Gastrocnemius medialis (tissue), 4 donors: ENCODE results near the gene AASDH. TPM values are rescaled to one million over a fixed set of nuclear protein-coding genes. Genes with fewer than 3 reads are reported as not detected.

ENCODE experiments used
- ATAC-seq, 2 donors: fragments of 150-250 bp; one replicate each; pipeline ENCODE4 v1.9.1; 2016
- DNase-seq, 2 donors: peaks; one replicate each; pipeline ENCODE4 v3.0.0-alpha.2; 2019
- H3K27ac ChIP-seq, 4 donors: fragments of 200-600 bp; sonication (generic); 1 replicate in 1 of 4; 2 replicates in 3 of 4; pipeline ENCODE4 v1.5.1; 2016 to 2018; ENCODE audit warnings: mild to moderate bottlenecking in 2 of 4, moderate library complexity in 1 of 4
- H3K27me3 ChIP-seq, 3 donors: fragments of 200-600 bp; sonication (generic) in 2 of 3; 1 replicate in 1 of 3; 2 replicates in 2 of 3; pipeline versions ENCODE4 v1.5.1 to v1.6.0; 2016 to 2019; ENCODE audit warnings: mild to moderate bottlenecking in 1 of 3, moderate library complexity in 1 of 3
- H3K36me3 ChIP-seq, 2 donors: fragments of 200-600 bp; sonication (generic) in 1 of 2; one replicate each; pipeline ENCODE4 v1.5.1; 2017 to 2018
- H3K4me1 ChIP-seq, 2 donors: fragments of 200-600 bp; sonication (generic) in 1 of 2; one replicate each; pipeline ENCODE4 v1.5.1; 2016 to 2017; ENCODE audit warnings: mild to moderate bottlenecking in 2 of 2
- H3K4me3 ChIP-seq, 4 donors: fragments of 200-600 bp; sonication (generic) in 3 of 4; 1 replicate in 1 of 4; 2 replicates in 3 of 4; pipeline ENCODE4 v1.5.1; 2016 to 2019; ENCODE audit warnings: mild to moderate bottlenecking in 2 of 4
- H3K9me3 ChIP-seq, 3 donors: fragments of 200-600 bp; sonication (generic) in 2 of 3; 1 replicate in 1 of 3; 2 replicates in 2 of 3; pipeline ENCODE4 v1.5.1; 2016 to 2019
- POLR2A ChIP-seq, 2 donors: fragments of 450-650 bp; IDR thresholded peaks; one replicate each; pipeline ENCODE4 v1.6.1; 2017; ENCODE audit warnings: antibody characterized with exemption in 2 of 2, mild to moderate bottlenecking in 2 of 2, moderate library complexity in 2 of 2
- in situ Hi-C, 4 donors: fragments of 200-750 bp; cut with MboI; loops; one replicate each; pipeline versions ENCODE4 v1.15.0 to v1.8.0; 2017; ENCODE audit warnings: low sequenced_read_pairs in 4 of 4
- intact Hi-C: fragments of 100-400 bp; cut with DNase I; formaldehyde crosslinking; loops from one replicate; pipeline ENCODE4 v1.15.1; 2023; ENCODE audit warnings: low total_unique reads
- total RNA-seq, 4 donors: library from RNA; depleted of rRNA; stranded (reverse); fragments of >200 nt; gene quantifications; one replicate each; pipeline versions ENCODE4 v1.1.0 to v1.2.3, GENCODE V29; 2016
- TF ChIP-seq, protein P1 (sequence below), 5 experiments: fragments of 450-650 bp in 3 of 5; fragments of 200-600 bp in 2 of 5; sonication (generic) in 2 of 5; IDR thresholded peaks in 4 of 5; conservative IDR thresholded peaks in 1 of 5; 1 replicate in 4 of 5; 2 replicates in 1 of 5; pipeline ENCODE4 v1.5.1; 2016 to 2019; ENCODE audit warnings: antibody characterized with exemption in 5 of 5, mild to moderate bottlenecking in 3 of 5, moderate library complexity in 3 of 5

AASDH gene
- total RNA-seq, 4 donors from 2014 or later = 2.6 to 4.2 (median 3.3) TPM

DNA sequence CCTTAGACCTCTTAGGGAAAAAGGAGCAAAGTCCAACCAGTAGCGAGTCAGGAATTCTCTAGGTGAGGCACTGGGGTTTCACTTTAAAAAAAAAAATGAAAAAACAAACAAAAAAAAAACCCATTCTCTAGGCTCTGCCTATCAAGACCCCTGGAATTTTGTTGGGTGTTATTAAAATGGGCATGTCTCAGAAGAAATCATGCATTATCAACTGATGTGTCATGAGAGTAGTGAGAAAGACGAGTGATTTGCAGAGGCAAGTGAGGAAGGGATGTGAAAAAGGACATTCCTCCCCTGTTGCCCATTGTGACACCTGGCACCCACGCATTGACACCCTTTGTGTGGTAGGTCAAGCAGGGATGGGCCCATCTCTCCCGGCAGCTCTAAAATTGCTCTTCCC, 78.9 kb downstream of the AASDH start:
- ATAC-seq (no peak), DNase-seq (no peak)
- Histone ChIP-seq H3K9me3 (no peaks in the 10 kb centered on the region), H3K4me3 (no peak overlapping the region), H3K36me3 (no peaks in the 10 kb centered on the region), H3K27ac (no peak overlapping the region), H3K27me3 (no peaks in the 10 kb centered on the region), H3K4me1 (no peaks in the 10 kb centered on the region)
- TF ChIP-seq POLR2A (IDR thresholded peaks at IDR 0.05) = no peak
- TF ChIP-seq, protein P1, sequence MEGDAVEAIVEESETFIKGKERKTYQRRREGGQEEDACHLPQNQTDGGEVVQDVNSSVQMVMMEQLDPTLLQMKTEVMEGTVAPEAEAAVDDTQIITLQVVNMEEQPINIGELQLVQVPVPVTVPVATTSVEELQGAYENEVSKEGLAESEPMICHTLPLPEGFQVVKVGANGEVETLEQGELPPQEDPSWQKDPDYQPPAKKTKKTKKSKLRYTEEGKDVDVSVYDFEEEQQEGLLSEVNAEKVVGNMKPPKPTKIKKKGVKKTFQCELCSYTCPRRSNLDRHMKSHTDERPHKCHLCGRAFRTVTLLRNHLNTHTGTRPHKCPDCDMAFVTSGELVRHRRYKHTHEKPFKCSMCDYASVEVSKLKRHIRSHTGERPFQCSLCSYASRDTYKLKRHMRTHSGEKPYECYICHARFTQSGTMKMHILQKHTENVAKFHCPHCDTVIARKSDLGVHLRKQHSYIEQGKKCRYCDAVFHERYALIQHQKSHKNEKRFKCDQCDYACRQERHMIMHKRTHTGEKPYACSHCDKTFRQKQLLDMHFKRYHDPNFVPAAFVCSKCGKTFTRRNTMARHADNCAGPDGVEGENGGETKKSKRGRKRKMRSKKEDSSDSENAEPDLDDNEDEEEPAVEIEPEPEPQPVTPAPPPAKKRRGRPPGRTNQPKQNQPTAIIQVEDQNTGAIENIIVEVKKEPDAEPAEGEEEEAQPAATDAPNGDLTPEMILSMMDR (IDR thresholded peaks at IDR 0.05 in 4 of 5, conservative IDR thresholded peaks at IDR 0.05 in 1 of 5) = no peak
- intact Hi-C loops = no loop called here
- in situ Hi-C loops = no loop called here

DNA sequence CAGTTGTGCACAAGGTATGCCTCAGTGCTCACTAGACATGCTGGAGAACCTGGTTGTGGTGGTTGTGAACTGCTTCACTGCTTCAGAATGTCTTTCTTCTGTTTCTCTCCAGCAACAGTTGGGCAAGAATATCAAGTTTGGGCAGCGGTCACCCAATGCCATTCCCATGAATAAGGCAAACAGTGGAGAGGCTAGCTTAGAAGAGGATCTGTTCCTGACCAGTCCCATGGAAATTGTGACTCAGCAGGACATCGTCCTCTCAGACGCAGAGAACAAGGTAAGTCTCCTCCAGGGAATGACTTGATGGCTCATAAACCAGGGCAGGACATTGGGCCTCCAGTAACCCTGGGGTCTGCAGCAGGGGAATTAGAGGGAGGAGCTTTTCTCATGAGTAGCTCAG, 79.9 kb downstream of the AASDH start:
- TF ChIP-seq, protein P1 (IDR thresholded peaks at IDR 0.05 in 4 of 5, conservative IDR thresholded peaks at IDR 0.05 in 1 of 5) = no peak
- no peak for TF ChIP-seq POLR2A (IDR thresholded peaks at IDR 0.05)
- intact Hi-C loops (no loop called here), in situ Hi-C loops (no loop called here)
- DNase-seq = no peak
- no peak overlapping the region for H3K27ac ChIP-seq
- no peaks in the 10 kb centered on the region for H3K4me1 ChIP-seq
- no peaks in the 10 kb centered on the region for H3K36me3 ChIP-seq
- no peaks in the 10 kb centered on the region for H3K27me3 ChIP-seq
- no peak for ATAC-seq
- no peaks in the 10 kb centered on the region for H3K9me3 ChIP-seq
- H3K4me3 ChIP-seq = no peak overlapping the region

DNA sequence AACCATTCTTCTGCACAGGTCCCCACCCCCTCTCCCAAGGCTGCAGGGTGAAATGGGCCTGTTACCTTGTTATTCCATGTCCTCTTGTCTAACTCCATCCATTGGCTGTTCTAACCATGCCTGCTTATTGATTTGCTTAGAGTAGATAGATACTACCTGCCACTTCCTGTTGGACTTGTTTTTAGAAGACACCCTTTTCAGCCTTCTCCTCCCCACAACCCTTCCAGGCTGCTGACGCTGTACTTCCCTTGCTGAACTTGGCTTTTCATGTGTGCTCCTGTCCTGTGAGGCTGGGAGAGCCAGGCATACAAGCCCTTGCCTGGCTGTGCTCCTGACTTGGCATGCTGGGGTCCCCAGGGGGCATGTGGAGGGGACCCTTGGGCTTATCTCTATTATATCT, 81.9 kb downstream of the AASDH start:
- in situ Hi-C loops = no loop called here
- H3K4me3 ChIP-seq = no peak overlapping the region
- ATAC-seq = no peak
- no peaks in the 10 kb centered on the region for H3K27me3 ChIP-seq
- H3K4me1 ChIP-seq = peaks cover 0 to 4% of the 10 kb centered on the region in 2 donors
- no peak for DNase-seq
- TF ChIP-seq, protein P1 (IDR thresholded peaks at IDR 0.05 in 4 of 5, conservative IDR thresholded peaks at IDR 0.05 in 1 of 5) = no peak
- TF ChIP-seq POLR2A (IDR thresholded peaks at IDR 0.05) = no peak
- H3K36me3 ChIP-seq = no peaks in the 10 kb centered on the region
- intact Hi-C loops = no loop called here
- no peaks in the 10 kb centered on the region for H3K9me3 ChIP-seq
- no peak overlapping the region for H3K27ac ChIP-seq

DNA sequence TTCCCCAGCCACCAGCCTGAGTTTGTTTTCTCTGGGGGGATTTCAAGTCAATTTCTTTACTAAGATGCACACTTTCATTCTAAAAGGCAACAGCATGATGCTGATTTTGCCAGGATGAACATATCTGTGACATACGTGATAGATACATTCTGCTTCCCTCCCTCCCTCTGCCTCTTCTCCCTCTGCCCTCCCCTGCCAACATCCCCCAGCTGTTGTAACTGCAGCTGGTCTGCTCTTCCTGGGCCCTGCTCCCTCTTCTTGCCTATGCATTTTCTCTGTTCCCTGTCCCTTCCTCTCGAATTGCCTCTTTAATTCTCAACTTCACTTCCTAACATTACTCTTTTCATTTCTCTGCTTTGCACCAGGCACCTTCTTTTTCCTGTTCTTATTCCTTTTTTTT, 83.4 kb downstream of the AASDH start:
- Histone ChIP-seq H3K4me1 (peaks cover 0 to 4% of the 10 kb centered on the region in 2 donors), H3K36me3 (no peaks in the 10 kb centered on the region), H3K4me3 (no peak overlapping the region), H3K9me3 (no peaks in the 10 kb centered on the region), H3K27me3 (no peaks in the 10 kb centered on the region), H3K27ac (no peak overlapping the region)
- no peak for TF ChIP-seq POLR2A (IDR thresholded peaks at IDR 0.05)
- TF ChIP-seq, protein P1 (IDR thresholded peaks at IDR 0.05 in 4 of 5, conservative IDR thresholded peaks at IDR 0.05 in 1 of 5) = no peak
- ATAC-seq (no peak), DNase-seq (no peak)
- in situ Hi-C loops (no loop called here), intact Hi-C loops (no loop called here)

DNA sequence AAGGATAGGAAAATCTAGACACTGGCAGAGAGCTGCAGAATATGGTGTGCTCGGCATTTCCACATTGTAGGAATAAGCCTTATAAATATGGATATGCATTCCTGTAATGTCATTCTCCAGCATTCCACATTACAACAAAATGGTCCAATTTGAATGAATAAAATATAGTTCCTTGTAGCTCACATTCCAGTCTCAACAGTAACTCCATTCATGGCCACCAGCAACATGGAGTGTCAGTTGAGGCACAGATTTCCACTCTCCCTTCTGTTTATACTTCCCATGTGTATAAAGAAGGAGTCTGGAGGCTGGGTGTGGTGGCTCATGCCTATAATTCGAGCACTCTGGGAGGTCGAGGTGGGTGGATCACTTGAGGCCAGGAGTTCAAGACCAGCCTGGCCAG, 84.5 kb downstream of the AASDH start:
- H3K27me3 ChIP-seq = no peaks in the 10 kb centered on the region
- H3K4me1 ChIP-seq = peaks cover 0 to 4% of the 10 kb centered on the region in 2 donors
- no peaks in the 10 kb centered on the region for H3K9me3 ChIP-seq
- in situ Hi-C loops (no loop called here), intact Hi-C loops (no loop called here)
- H3K4me3 ChIP-seq = no peak overlapping the region
- no peak for TF ChIP-seq POLR2A (IDR thresholded peaks at IDR 0.05)
- TF ChIP-seq, protein P1 (IDR thresholded peaks at IDR 0.05 in 4 of 5, conservative IDR thresholded peaks at IDR 0.05 in 1 of 5) = no peak
- no peak overlapping the region for H3K27ac ChIP-seq
- no peak for DNase-seq
- no peak for ATAC-seq
- H3K36me3 ChIP-seq = no peaks in the 10 kb centered on the region
